ENCODE results near the gene CENPP.

- TF ChIP-seq CTCF (IDR thresholded peaks at IDR 0.05; ENCODE audit: insufficient read depth, low read depth, low read length): no peak
- no peak for TF ChIP-seq EZH2 (IDR thresholded peaks at IDR 0.05; ENCODE audit: insufficient read depth, low read length)
Observed at GRCh38 chr9:92599938-92600461, 274.2 kb downstream of the CENPP start.

Data from astrocyte (in vitro differentiated cells and primary cell).